ENCODE measurements around the gene OR2T33.

DNA sequence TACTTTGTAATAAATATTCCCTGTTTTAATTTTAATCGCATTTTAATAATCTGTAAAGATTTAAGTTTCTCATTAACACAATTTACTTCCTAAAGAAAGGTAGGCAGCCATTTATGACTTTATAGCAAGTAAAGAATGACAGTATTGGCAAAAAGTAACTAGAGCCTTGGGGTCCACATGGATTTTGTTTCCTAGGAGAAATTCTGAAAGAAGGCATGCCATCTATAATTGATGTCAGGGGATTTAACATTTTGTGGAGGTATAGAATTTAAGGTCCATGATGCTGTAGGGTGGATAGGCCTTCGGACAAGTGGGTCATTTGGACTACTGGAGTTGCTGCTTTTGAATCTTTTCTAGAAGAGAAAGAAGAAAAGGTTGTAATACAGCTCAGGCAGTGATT lies 46.7 kb downstream of the OR2T33 start, which contains the start of gene OR2M4:
- TF ChIP-seq CTCF (IDR thresholded peaks at IDR 0.05) (no peak), POLR2A (IDR thresholded peaks at IDR 0.05) (no peak)

All from esophagus squamous epithelium (tissue), 4 donors.